Aorta (tissue), 5 donors: ENCODE results near the gene SLC8A1. TPM values are rescaled to one million over a fixed set of nuclear protein-coding genes. Genes with fewer than 3 reads are reported as not detected.

Experiments
- ATAC-seq: fragments of 200-7000 bp; cut with Tn5 transposase; one replicate; pipeline ENCODE4 v1.9.1; 2022; ENCODE audit warnings: moderate library complexity; ENCODE audit not compliant: low FRiP score
- DNase-seq, 2 donors: peaks; one replicate each; pipeline ENCODE4 v3.0.0-alpha.2; 2020
- H3K27ac ChIP-seq, 2 donors: one replicate each; pipeline ENCODE4 v1.5.1; 2013; ENCODE audit warnings: low read length in 2 of 2, mild to moderate bottlenecking in 2 of 2, moderate library complexity in 2 of 2, control low read depth in 1 of 2, inconsistent platforms in 1 of 2, low read depth in 1 of 2
- H3K27me3 ChIP-seq, 2 donors: one replicate each; pipeline ENCODE4 v1.6.1; 2013; ENCODE audit warnings: control low read depth in 1 of 2, low read length in 1 of 2, mild to moderate bottlenecking in 1 of 2, moderate library complexity in 1 of 2; ENCODE audit not compliant: insufficient read depth in 2 of 2, control insufficient read depth in 1 of 2
- H3K36me3 ChIP-seq, 2 donors: one replicate each; pipeline ENCODE4 v1.6.1; 2013; ENCODE audit warnings: control low read depth in 1 of 2, low read length in 1 of 2, mild to moderate bottlenecking in 1 of 2; ENCODE audit not compliant: insufficient read depth in 2 of 2, control insufficient read depth in 1 of 2
- H3K4me1 ChIP-seq, 2 donors: one replicate each; pipeline ENCODE4 v1.6.1; 2013; ENCODE audit warnings: low read length in 2 of 2, control low read depth in 1 of 2, mild to moderate bottlenecking in 1 of 2, moderate library complexity in 1 of 2; ENCODE audit not compliant: insufficient read depth in 2 of 2, control insufficient read depth in 1 of 2
- H3K4me3 ChIP-seq, 2 donors: one replicate each; pipeline ENCODE4 v1.5.1; 2013; ENCODE audit warnings: low read length in 2 of 2, control low read depth in 1 of 2, mild to moderate bottlenecking in 1 of 2
- H3K9me3 ChIP-seq: one replicate; pipeline ENCODE4 v1.6.1; 2013; ENCODE audit warnings: mild to moderate bottlenecking, low read length; ENCODE audit not compliant: control insufficient read depth
- WGBS, 2 donors: extraction: QIAGEN DNeasy Blood & Tissue Kit; methylation state at CpG; one replicate each; pipeline ENCODE4 v1.1.7; 2013; 5-methylcytosine and 5-hydroxymethylcytosine counted together
- intact Hi-C, 2 donors: fragments of 100-400 bp; cut with DNase I; formaldehyde crosslinking; loops; one replicate each; pipeline versions ENCODE4 v1.14.2 to v1.15.0; 2022
- polyA plus RNA-seq, 2 donors: library from polyadenylated mRNA; stranded (reverse); fragments of 200-250 nt; gene quantifications; one replicate each; pipeline ENCODE4 v1.2.3, GENCODE V29; 2013
- total RNA-seq, 2 donors: library from RNA; stranded (reverse); fragmentation: NEBNext Ultra II Directional; extraction: Animal tissue kit (Norgen Biotek cat#: 25700); gene quantifications; one replicate each; pipeline ENCODE4 v1.2.1, GENCODE V29; 2021
- donor health status: healthy with polysubstance abuse.
- donor health status: Bipolar disorder and iron deficiency.
- donor health status: DM: no; HTN: no; CAD: no.
- donor health status: DM: no; HTN: no; CAD: no.
- donor health status: DM: yes; HTN: yes; CAD: no.

SLC8A1 gene
- total and polyA plus RNA-seq, 4 donors: 0.38 to 35.9 (median 15.7) TPM

- ATAC-seq: no peak
- WGBS, 2 donors: 88 to 90% methylated on average over 4 of the region's 4 CpGs
- H3K4me3 ChIP-seq: no peak overlapping the region
- no peaks in the 10 kb centered on the region for H3K9me3 ChIP-seq
- no peaks in the 10 kb centered on the region for H3K4me1 ChIP-seq
- peaks cover 0 to 2% of the 10 kb centered on the region in 2 donors for H3K36me3 ChIP-seq
- no peak overlapping the region for H3K27ac ChIP-seq
- DNase-seq: no peak
- intact Hi-C loops: no loop called here
- no peaks in the 10 kb centered on the region for H3K27me3 ChIP-seq
Measured at GRCh38 chr2:40150266-40150665, 301.6 kb downstream of the SLC8A1 start.

- DNase-seq: no peak
- intact Hi-C loops: no loop called here
- no peaks in the 10 kb centered on the region for H3K27me3 ChIP-seq
- H3K4me3 ChIP-seq: no peak overlapping the region
- no peak for ATAC-seq
- no peak overlapping the region for H3K27ac ChIP-seq
- H3K36me3 ChIP-seq: peaks cover 0 to 2% of the 10 kb centered on the region in 2 donors
- 88 to 90% methylated on average over 6 of the region's 6 CpGs for WGBS, 2 donors
- no peaks in the 10 kb centered on the region for H3K9me3 ChIP-seq
- H3K4me1 ChIP-seq: no peaks in the 10 kb centered on the region
Measured at GRCh38 chr2:40148334-40148733, 303.6 kb downstream of the SLC8A1 start.

GRCh38 chr2:40147360-40147759 lies 304.5 kb downstream of the SLC8A1 start:
- Histone ChIP-seq H3K27me3 (no peaks in the 10 kb centered on the region), H3K36me3 (peaks cover 0 to 2% of the 10 kb centered on the region in 2 donors), H3K4me1 (no peaks in the 10 kb centered on the region), H3K9me3 (no peaks in the 10 kb centered on the region), H3K27ac (no peak overlapping the region), H3K4me3 (no peak overlapping the region)
- WGBS, 2 donors: 67 to 72% methylated on average over 2 of the region's 2 CpGs
- intact Hi-C loops: no loop called here
- ATAC-seq (no peak), DNase-seq (no peak)

GRCh38 chr2:40144022-40144421 lies 307.9 kb downstream of the SLC8A1 start:
- no peak overlapping the region for H3K4me3 ChIP-seq
- H3K4me1 ChIP-seq: no peaks in the 10 kb centered on the region
- intact Hi-C loops: loop anchor here in 1 of 2 donors (2.0 kb wide), 1 partner anchor 69 kb away; no protein-coding TSS in a partner anchor
- no peaks in the 10 kb centered on the region for H3K36me3 ChIP-seq
- ATAC-seq: no peak
- no peak for DNase-seq
- no peaks in the 10 kb centered on the region for H3K9me3 ChIP-seq
- H3K27me3 ChIP-seq: no peaks in the 10 kb centered on the region
- H3K27ac ChIP-seq: no peak overlapping the region

- Histone ChIP-seq H3K27ac (no peak overlapping the region), H3K27me3 (no peaks in the 10 kb centered on the region), H3K4me3 (no peak overlapping the region), H3K9me3 (no peaks in the 10 kb centered on the region), H3K4me1 (no peaks in the 10 kb centered on the region), H3K36me3 (no peaks in the 10 kb centered on the region)
- WGBS, 2 donors: 90 to 100% methylated on average over 1 of the region's 1 CpG
- ATAC-seq (no peak), DNase-seq (no peak)
- intact Hi-C loops: no loop called here
Measured at GRCh38 chr2:40138314-40138713, 313.6 kb downstream of the SLC8A1 start.

- no peak for ATAC-seq
- WGBS, 2 donors: 82 to 83% methylated on average over 3 of the region's 3 CpGs
- H3K4me1 ChIP-seq: peaks cover 0 to 6% of the 10 kb centered on the region in 2 donors
Measured at GRCh38 chr2:40131081-40131704, 320.7 kb downstream of the SLC8A1 start.

GRCh38 chr2:40130251-40130994 lies 321.5 kb downstream of the SLC8A1 start:
- Histone ChIP-seq H3K27ac (peak overlapping the region; percentile 3 to 4), H3K9me3 (no peaks in the 10 kb centered on the region), H3K4me3 (no peak overlapping the region), H3K36me3 (no peaks in the 10 kb centered on the region), H3K4me1 (peaks cover 0 to 6% of the 10 kb centered on the region in 2 donors), H3K27me3 (no peaks in the 10 kb centered on the region)
- DNase-seq (no peak), ATAC-seq (peak; percentile 59)
- intact Hi-C loops: no loop called here
- 3 to 5% methylated on average over 4 of the region's 4 CpGs for WGBS, 2 donors

More at GRCh38 chr2:40131081-40131704, 320.7 kb downstream of the SLC8A1 start:
- Histone ChIP-seq H3K9me3 (no peaks in the 10 kb centered on the region), H3K27ac (no peak overlapping the region), H3K4me3 (no peak overlapping the region), H3K36me3 (no peaks in the 10 kb centered on the region), H3K27me3 (no peaks in the 10 kb centered on the region)
- intact Hi-C loops: no loop called here
- no peak for DNase-seq

- Histone ChIP-seq H3K4me3 (no peak overlapping the region), H3K27me3 (no peaks in the 10 kb centered on the region), H3K27ac (no peak overlapping the region), H3K4me1 (peaks cover 0 to 6% of the 10 kb centered on the region in 2 donors), H3K36me3 (no peaks in the 10 kb centered on the region), H3K9me3 (no peaks in the 10 kb centered on the region)
- intact Hi-C loops: no loop called here
- ATAC-seq (peak; percentile 20), DNase-seq (no peak)
- WGBS, 2 donors: 38 to 54% methylated on average over 1 of the region's 1 CpG
Measured at GRCh38 chr2:40129725-40130124, 322.2 kb downstream of the SLC8A1 start.

GRCh38 chr2:40128796-40129195 lies 323.1 kb downstream of the SLC8A1 start:
- Histone ChIP-seq H3K4me1 (peaks cover 0 to 9% of the 10 kb centered on the region in 2 donors), H3K4me3 (no peak overlapping the region), H3K9me3 (no peaks in the 10 kb centered on the region), H3K27me3 (no peaks in the 10 kb centered on the region), H3K36me3 (no peaks in the 10 kb centered on the region), H3K27ac (no peak overlapping the region)
- 79 to 93% methylated on average over 1 of the region's 1 CpG for WGBS, 2 donors
- no peak for ATAC-seq
- no peak for DNase-seq
- intact Hi-C loops: no loop called here
